Measurements from ENCODE around the gene PDE1C.

DNA sequence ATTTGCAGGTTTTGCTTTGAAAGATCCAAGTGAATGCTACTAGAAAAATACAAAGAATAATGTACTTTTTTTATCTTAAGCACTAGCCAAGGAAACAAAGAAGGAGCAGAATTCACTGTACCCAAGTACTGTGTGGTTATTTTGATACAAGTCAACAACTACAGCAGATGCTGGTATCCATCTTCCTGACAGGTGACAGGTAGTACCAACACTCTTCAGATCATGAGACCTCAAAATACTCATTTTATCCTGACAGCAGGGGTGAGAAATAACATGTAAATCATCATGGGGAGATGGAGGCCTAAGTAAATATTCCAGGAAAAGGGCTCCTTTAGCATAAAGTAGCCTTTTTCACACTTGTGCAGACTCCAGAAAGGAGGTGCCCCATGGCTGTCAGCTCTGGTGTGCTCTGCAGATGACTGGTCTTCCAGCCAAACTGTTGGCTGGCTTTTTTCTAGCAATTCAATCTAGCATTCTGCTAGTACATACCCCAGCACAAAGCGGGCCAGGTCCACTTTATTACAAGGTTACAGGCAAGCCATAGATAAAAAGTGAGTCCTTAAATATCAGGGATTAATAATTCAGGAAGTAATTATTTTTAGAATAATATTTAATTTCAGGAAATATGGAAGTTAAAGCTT is 90.4 kb downstream of the PDE1C start:
- TF ChIP-seq, protein P1, sequence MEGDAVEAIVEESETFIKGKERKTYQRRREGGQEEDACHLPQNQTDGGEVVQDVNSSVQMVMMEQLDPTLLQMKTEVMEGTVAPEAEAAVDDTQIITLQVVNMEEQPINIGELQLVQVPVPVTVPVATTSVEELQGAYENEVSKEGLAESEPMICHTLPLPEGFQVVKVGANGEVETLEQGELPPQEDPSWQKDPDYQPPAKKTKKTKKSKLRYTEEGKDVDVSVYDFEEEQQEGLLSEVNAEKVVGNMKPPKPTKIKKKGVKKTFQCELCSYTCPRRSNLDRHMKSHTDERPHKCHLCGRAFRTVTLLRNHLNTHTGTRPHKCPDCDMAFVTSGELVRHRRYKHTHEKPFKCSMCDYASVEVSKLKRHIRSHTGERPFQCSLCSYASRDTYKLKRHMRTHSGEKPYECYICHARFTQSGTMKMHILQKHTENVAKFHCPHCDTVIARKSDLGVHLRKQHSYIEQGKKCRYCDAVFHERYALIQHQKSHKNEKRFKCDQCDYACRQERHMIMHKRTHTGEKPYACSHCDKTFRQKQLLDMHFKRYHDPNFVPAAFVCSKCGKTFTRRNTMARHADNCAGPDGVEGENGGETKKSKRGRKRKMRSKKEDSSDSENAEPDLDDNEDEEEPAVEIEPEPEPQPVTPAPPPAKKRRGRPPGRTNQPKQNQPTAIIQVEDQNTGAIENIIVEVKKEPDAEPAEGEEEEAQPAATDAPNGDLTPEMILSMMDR (IDR thresholded peaks at IDR 0.05), result no peak
- TF ChIP-seq POLR2A (IDR thresholded peaks at IDR 0.05), result no peak

Measured in stomach (tissue), 4 donors.